Astrocyte (in vitro differentiated cells and primary cell): ENCODE data around the gene MS4A4A.

Experiments
- EZH2 ChIP-seq: IDR thresholded peaks from 2 replicates; pipeline ENCODE4 v1.6.1; 2012; ENCODE audit warnings: mild to moderate bottlenecking, low read length, inconsistent platforms; ENCODE audit not compliant: insufficient read depth
- TF ChIP-seq, protein P1 (sequence below): IDR thresholded peaks from 2 replicates; pipeline ENCODE4 v1.5.1; 2011; ENCODE audit warnings: low read depth, mild to moderate bottlenecking, inconsistent platforms, low read length, moderate library complexity; ENCODE audit not compliant: insufficient read depth

DNA sequence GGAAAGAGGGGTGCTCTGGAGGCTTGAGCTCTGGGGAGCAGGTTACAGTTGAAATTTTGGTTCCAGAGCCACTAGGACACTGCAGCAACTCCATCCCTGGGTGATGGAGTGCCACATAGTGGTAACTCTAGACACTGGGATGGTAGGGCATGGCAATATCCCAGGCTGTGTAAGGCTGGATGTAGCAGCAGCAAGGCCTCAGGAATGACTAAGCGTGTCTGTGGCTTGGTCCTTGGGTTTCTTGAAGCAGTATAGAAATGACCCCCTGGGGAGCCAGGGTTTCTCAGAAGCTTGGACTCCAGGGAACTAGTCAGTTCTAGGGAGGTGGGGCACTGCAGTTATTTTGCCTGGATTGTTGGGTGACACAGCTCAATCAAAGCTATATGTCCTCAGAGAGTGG is 8.1 kb downstream of the MS4A4A start:
- no peak for TF ChIP-seq EZH2
- TF ChIP-seq, protein P1, sequence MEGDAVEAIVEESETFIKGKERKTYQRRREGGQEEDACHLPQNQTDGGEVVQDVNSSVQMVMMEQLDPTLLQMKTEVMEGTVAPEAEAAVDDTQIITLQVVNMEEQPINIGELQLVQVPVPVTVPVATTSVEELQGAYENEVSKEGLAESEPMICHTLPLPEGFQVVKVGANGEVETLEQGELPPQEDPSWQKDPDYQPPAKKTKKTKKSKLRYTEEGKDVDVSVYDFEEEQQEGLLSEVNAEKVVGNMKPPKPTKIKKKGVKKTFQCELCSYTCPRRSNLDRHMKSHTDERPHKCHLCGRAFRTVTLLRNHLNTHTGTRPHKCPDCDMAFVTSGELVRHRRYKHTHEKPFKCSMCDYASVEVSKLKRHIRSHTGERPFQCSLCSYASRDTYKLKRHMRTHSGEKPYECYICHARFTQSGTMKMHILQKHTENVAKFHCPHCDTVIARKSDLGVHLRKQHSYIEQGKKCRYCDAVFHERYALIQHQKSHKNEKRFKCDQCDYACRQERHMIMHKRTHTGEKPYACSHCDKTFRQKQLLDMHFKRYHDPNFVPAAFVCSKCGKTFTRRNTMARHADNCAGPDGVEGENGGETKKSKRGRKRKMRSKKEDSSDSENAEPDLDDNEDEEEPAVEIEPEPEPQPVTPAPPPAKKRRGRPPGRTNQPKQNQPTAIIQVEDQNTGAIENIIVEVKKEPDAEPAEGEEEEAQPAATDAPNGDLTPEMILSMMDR, result no peak
